Hematopoietic multipotent progenitor cell treated with erythropoietin and hydrocortisone succinate and interleukin-3 and kit ligand, for 8 days (in vitro differentiated cells): ENCODE data around the gene DLX2.

Source experiments
- DNase-seq: peaks from one replicate; pipeline ENCODE4 v3.0.0-alpha.2; 2015

Gene DLX2

DNA sequence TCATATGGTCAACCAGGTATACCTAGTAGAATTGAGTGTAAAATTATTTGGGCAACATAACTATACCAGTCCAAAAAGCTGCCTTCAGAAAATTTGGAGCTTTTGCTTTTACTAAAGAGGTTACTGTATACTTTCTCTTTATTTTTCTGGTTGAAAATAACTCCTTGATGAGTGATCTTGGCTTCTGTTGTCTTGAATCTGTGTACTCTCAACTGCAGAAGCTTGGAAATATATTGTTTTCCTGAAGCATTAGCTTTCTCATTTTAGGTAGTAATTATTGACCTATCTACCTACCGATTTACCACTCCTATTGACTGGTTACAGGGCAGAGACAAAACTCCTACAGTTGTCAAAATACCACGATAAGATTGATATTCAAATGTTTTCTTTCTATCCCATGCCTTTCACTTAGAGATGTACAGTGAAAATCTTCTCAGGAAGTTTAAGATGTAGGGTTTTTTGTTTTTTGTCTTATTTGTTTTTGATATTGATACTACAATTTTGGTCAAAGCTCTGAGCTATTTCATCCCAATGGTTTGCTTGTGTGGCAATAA is 53.1 kb downstream of the DLX2 start:
- peak; percentile 43 for DNase-seq
